GM19324 (cell line): Measurements from ENCODE around the gene LRG1.
"Not testable (repeated sequence)": the region's sequence is repeated elsewhere in the genome, so short reads cannot be mapped to it uniquely, and the experiment has no call there.

Source experiments
- ATAC-seq: cut with Tn5 transposase; IDR thresholded peaks from one replicate; pipeline ENCODE4 v1.9.1; 2021; ENCODE audit warnings: mild to moderate bottlenecking, moderate library complexity; ENCODE audit not compliant: unreplicated experiment, low FRiP score

The LRG1 gene

DNA sequence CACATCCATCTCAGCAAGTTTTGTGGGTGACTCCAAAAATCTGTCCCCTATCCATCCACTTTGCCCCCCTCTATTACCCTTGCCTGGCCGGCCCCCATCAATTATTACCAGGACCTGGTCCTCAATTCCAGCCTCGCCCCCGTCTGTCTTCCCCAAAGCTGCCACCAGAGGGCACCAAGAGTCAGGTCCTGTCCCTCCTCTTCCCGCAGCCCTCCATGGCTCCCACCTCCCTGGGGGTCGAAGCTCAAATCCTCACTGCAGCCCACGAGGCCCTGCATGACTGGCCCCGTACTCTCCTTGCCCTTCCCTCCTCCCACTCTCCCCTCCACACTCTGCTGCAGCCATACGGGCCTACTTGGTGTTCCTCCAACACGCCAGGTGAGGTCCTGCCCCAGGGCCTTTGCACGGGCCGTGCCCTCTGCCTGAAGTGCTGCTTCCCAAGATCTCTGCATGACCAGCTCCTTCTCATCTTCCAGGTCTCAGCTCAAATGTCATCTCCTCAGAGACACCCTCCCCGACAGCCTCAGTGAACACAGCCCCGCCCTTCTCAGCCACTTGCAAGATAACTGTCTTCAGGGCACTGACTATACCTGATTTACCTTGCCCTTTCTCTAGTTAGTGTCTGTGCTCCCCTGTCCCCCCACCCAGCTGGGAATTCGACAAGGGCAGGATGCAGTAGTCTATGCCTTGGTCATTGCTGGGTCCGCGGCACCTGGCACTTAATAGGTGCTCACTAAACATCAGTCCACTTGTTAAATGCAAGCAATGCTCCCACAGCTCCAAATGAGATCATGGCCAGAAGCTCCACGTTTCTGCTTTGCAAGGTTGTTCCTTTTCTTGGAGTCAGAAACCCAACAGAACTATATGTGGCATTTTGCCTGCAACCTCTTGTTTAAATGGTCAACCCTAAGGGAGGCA is 36.4 kb upstream of the LRG1 start:
- no peak for ATAC-seq

DNA sequence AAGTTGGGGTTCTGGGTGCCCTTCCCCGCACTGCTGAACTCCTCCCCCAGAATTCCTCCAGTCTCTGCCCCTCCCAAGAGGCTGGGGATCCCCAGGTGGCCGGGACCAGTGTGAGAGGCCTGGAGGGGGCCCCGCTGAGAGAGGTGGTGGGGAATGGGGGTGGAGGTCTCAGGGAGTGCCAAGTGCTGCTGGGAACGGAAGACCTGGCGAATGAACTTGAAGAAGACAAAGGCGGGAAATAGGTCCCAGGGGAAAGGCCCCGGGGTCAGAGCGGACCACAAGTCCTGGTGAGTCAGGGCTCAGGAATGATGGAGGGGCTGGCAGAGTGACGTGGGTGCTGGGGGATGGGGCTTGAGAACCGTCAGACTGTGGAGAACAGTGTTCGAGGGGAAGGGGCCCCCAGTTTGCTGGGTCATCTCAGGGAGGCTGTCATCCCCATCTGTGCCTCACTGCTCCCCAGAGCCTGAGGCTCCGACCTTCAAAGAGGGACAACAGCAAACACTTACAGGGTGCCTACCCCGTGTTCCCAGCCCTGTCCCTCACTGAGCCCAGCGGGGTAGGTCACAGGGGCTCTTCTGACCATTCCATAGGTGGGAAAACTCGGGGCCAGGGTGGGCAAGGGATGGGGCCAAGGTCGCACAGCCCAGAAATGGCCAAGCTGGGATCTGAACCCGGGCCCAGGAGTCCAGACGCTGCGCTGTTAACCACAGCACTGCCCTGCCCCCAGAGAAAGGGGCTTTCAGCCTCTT is 35.6 kb upstream of the LRG1 start:
- ATAC-seq, result no peak

DNA sequence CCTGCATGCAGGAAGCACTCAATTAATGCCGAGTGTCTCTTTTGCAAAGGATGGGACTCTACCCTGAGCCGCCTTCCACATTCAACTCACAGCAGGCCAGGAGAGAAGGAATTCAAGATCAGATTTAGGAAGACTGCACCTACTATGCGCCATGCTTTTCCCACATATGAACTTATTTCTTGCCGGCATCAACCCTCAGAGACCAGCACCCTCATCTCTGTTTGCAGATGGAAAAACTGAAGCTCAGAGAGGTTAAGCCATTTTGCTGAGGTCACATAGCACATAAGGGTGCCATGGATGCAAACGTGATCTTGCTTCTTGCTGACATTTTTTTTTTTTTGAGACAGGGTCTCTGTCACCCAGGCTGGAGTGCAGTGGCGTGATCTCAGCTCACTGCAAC is 33.8 kb upstream of the LRG1 start:
- no peak for ATAC-seq

DNA sequence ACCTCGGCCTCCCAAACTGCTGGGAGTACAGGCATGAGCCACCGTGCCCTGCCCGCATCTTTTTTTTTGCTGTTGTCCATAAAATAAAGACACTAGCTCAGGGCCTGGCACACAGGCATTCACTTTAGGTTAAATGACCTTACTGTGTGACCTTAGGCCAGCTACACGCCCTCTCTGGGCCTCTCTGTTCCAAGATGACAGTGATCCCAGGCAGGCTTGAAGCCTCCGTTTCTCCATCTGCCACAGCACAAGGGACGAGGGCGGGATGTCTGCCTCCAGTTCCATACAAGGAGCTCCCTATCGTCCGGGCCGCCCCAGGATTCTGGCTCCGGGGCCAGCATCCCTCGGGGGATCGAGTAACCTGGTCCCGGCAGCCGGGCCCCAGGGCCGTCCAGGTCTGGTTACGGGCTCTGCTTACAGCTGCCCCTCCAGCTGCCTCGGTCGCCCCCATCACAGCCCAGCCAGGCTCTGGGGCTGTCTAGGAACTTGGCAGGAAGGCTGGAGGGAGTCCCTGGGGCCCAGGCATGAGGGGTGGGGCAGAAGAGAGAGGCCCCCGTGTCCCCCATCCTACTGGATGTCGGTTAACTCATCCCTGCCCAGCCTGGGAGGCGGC is 31.6 kb upstream of the LRG1 start:
- no peak for ATAC-seq

DNA sequence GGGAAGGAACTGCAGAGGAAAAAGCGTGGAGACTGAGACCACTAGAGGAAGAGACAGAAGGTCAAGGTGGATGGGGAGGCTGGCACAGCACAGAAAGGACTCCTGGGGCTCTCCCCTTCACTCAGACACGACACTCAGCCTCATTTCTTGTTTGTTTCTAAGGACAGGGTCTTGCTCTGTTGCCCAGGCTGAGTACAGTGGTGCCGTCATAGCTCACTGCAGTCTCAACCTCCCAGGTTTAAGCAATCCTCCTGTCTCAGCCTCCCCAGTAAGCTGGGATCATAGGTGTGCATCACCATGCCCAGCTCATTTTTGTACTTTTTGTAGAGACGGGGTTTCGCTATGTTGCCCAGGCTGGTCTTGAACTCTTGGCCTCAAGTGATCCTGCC is 31.1 kb upstream of the LRG1 start:
- ATAC-seq, result no peak

DNA sequence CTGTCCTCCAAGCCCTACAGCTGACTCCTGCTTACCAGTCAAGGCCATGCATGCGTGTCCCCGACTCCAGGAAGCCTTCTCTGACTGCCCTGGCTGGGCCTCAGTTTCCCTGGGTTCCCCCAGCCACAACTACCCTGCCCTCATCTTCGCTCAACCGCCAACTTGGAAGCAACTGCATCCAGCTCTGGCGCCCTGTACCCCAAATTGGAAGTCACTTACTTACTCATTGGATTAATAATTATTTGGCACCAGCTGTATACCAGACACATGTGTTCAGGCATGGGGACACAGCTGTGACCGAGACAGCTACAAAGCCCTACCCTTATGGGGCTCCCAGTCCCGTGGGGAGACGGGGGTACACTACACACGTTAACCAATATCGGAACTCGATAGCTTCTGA is 30.6 kb upstream of the LRG1 start:
- no peak for ATAC-seq

DNA sequence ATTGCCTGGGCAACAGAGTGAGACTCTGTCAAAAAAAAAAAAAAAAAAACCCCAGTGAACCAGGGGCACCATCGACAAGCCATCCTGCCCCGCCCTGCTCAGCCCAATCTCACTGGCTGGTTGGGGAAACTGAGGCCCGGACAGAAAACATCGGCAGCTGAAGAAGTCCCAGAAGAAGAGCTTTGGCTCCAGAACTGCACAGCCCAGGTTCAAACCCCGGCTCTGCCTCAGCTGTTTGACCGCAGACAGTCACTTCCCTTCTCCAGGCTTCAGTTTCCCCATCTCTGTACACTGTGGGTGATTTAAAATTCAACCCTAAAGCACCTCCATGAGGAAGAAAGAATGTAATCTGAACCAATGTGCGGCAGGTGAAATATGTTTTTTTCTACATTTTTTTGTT is 29.1 kb upstream of the LRG1 start:
- ATAC-seq, result no peak

DNA sequence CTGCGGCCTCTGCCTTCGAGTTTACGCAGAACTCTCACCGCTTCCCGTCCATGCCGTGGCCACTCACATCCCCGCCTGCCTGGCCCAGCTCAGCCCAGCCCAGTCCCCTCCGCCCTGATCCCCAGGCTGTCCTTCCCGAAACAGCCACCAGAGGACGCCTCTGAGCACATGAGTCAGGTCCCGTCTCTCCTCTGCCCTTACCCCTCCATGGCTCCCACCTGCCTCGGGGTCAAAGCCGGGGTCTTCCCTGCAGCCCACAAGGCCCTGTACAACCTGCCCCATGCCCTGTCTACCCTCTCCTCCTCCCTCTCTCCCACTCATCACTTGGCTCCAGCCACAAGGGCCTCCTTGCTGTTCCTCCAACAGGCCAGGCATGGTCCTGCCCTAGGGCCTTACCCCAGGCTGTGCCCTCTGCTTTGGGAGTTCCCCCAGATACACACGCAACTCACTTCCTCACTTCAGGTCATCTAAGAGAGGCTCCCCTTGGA is 27.8 kb upstream of the LRG1 start:
- no peak for ATAC-seq

DNA sequence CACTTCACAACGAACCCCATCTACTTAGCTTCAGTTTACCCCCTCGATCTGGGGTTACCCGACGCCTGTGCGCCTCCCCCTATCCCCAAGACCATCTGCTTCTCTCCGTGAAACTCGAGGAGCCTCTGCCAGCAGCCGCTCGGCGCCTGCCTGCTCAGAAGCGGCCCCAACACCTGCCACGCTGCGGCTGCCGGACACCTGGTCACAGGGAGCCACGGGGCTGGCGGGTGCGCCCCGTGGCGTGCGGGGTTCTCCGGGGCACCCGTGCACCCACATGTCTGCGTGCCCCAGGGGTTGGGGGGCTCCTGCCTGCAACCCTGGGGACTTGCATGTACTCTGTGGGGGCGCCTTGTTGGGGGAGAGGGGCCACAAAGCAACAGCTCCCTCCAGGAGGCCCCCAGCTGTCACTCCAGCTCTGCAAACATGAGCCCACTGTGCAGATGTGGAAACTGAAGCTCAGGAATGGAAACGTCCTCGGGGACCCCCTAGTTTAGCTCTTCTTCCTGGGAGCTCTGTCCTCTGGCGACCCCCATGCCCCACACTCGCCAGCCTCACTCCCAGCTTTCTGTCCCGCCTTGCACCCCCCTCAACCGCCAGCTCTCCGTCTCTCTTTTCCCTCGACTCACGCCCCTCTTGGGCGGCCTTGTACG is 26.7 kb upstream of the LRG1 start:
- no peak for ATAC-seq

DNA sequence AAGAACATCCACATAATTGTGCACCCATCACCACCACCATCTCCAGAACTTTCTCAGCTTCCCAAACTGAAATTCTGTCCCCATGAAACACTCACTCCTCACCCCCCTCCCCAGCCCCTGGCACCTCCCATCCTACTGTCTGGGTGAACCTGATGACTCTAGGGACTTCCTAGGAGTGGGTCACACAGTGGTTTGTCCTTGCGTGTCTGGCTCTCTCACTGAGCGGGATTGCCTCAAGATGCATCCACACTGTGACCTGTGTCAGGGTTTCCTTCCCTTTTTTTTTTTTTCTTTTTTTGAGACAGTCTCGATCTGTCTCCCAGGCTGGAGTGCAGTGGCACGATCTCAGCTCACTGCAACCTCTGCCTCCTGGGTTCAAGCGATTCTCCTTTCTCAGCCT is 23.7 kb upstream of the LRG1 start:
- not testable (repeated sequence) for ATAC-seq

DNA sequence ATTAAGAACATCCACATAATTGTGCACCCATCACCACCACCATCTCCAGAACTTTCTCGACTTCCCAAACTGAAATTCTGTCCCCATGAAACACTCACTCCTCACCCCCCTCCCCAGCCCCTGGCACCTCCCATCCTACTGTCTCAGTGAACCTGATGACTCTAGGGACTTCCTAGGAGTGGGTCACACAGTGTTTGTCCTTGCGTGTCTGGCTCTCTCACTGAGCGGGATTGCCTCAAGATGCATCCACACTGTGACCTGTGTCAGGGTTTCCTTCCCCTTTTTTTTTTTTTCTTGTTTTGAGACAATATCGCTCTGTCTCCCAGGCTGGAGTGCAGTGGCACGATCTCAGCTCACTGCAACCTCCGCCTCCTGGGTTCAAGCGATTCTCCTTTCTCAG is 22.2 kb upstream of the LRG1 start:
- not testable (repeated sequence) for ATAC-seq

DNA sequence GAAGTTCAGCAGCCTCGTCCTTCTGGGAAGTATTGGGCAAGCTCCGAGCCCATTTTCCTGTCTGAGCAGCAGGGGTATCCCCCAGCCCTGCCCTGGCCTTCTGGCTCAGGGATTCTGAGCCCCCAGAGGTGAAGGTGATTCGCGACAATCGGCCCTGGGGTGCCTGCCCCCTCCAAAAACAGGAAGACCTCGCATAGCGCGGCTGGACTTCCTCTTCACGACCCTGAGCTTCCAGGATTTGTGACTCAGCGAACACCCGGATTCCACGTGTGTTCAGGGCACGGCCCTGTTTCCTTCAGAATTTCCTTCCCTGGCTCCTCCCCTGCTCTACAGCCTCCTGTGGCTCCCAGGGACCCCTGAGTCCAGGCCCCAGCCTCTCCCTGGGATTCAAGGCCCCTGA is 19.7 kb upstream of the LRG1 start, which contains the start of gene SEMA6B:
TSS of gene SEMA6B (minus strand) at position 116 of the 400 bp plus-strand sequence. CDS start 1,227 bp downstream, outside the sequence.
- ATAC-seq, result no peak

DNA sequence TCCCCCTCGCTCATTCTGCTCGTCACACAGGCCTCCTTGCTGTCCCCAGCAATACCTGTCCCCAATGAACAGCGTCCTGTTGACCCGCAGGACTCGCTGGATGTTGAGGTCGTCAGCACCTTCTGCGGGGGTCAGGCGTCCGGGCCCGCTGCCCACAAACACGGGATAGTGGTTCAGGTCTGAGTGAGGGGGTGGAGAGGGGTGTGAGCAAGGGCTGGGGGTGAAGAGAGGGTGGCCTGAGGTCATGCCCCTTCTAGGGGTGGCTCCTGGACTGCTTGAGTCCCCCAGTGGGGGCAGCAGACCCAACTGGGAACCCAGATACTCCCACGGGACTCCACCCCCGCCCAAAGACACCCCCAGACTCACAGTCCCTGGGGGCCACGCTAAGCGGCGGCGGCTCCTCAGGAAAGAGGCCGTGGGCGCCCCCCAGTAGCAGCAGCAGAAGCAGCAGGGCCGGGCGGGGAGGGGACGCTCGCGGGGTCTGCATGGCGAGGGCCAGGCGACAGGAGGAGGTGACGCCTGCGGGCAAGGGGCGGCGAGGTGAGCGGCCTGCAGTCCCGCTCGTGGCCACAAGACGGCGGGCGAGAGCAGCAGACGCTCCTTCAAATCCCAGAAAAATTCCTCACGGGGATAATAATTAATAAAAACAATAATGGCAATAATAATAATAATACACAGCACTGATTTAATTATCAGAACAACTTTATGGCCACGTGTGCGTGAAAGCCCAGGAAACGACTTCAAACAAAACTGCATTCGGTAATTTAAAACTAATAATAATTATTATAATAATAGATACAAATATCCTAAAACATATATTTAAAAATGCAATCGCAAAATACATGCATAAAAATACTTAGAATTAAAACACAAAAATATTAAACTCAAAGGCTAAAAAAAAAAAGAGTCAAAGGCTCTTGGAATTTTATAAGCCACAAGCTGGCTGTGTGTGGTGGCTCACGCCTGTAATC is 18.4 kb upstream of the LRG1 start:
- ATAC-seq, result no peak

DNA sequence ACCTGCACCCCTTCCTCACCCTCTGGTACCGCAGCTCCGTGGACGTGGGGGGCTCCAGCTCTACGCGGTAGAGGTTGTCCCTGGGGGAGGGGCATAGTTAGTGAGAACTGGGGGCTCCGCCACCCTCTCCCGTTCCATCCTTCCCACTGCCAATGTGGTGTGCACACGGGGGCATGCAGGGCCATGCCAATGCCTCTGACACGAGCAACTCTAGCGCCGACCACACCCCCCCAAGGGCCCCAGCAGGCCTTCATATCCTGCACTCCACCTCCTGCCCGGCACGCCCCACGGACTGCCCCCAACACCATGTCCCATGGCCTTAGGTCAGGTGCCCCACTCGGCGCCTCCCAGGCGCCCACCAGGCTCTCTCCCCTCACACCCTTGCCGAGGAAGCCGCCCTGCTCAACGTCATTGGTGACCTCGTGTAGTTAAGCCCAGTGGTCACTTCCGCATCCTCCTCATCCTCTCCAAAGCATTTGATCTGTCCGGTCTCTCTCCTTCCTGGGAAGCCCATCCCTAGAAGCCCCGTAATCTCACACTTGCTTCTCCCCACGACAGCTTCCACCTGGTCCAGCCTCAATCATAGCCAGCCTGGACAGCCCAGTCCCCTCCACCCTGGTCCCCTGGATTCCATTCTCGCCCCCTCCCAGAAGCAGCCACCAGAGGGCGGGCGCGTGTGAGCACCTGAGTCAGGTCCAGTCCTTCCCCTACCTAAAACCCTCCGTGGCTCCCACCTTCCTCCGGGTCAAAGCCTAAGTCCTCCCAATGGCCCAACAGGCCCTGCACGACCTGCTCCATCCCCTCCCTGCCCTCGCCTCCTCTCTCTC is 17.5 kb upstream of the LRG1 start:
- no peak for ATAC-seq

DNA sequence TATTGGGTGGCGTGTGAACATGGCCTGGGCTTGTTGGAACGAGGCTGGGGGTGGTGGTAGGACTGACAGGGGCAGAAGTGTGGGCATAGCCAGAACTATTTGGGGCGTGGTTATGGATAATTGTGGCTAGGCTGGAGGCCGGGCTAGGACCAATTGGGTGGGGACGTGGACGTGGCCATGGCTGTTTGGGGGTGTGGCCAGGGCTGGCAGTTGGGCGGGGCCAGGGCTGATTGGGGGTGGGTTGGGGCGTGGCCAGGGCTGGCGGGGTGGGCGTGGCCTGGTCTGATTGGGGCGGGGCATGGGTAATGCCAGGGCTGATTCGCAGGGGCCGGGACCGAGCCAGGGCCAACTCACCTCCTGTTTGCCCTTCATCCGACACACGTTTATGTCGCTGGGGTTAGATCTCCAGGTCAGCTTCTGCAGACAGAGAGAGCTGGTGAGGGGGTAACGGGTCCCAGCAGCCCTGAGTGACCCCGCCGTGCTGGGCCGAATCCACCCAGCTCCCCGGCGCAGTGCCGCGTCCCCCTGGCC is 16.8 kb upstream of the LRG1 start:
- no peak for ATAC-seq

DNA sequence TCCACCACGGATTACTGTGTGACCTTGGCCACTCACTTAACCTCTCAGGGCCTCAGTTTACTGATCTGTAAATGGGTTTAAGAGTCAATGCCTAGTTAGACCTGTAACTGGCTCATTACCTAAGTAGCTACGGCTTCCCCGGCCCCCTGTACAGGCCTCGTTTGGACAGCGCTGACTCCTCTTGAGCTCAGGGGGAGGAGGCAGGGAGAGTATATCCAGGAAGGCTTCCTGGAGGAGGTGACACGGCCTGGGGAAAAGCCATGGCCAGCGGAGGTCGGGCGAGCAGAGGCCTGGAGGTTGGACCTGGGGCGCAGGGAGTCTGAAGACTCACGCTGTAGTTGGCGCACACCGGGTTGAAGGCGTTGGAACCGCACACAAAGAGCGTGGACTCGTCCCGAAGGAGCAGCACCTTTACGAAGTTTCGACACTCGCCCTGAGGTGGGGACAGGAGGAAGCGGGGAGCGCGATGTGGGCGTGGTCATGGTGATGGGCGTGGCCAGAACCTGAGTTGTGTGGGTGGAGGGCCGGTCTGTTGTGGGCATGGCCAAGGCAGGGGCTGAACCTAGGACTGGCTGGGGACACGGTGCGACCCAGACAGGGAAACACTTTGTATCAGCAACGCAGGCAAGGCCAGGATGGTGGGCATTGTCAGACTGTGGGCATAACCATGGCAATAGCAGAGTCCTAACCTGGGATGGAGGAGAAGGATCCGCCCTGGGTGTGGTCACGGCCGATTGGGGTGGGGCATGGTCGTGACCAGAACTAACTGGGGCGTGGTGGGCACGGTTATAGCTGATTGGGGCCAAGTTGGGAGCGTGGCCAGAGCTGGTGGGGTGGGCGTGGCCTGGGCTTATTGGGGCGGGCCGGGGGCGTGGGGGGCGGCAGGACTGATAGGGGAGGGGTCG is 16.1 kb upstream of the LRG1 start:
- no peak for ATAC-seq

DNA sequence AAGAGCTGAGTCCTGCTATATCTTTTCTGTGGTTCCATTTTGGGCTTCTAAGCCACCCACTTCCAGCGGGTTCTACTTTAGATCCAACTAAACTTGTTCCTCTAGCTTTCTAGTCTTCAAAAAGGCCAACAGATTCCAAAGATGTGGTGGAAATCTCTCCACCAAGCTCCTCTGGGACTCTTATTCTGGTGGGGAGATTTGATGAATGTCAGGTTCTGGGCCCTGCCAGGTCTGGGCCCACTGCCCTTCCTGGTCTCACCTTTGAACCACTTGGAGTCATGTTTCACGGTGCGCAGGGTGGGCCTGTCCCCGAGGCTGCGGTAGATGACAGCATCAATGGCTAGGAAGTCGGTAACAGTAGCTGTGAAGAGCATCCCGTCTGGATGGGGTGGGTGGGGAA is 14.9 kb upstream of the LRG1 start:
- ATAC-seq, result no peak
